MCF 10A (cell line): ENCODE measurements around the gene TLR3. TPM values are rescaled to one million over a fixed set of nuclear protein-coding genes. Genes with fewer than 3 reads are reported as not detected.

Experiments used
- total RNA-seq: library from RNA; stranded (reverse); gene quantifications from 2 replicates; pipeline ENCODE4 v1.2.3, GENCODE V29; 2022

The TLR3 gene
- total RNA-seq, 1 experiment from 2014 or later: 6.5 TPM

Other genes with a start within 250 kb of the TLR3 start
- gene FAM149A, start 35.5 kb downstream of the TLR3 start, total RNA-seq: 0.79 and 1.3 TPM in 2 replicates
- gene CYP4V2, start 122.4 kb downstream of the TLR3 start, total RNA-seq: 22.1 and 30.2 TPM in 2 replicates
- 0.21 and 0.96 TPM in 2 replicates for gene KLKB1, start 158.4 kb downstream of the TLR3 start, total RNA-seq
- not detected in 2 replicates for gene F11, start 197.0 kb downstream of the TLR3 start, total RNA-seq